ENCODE measurements around the gene GAPDHS.

DNA sequence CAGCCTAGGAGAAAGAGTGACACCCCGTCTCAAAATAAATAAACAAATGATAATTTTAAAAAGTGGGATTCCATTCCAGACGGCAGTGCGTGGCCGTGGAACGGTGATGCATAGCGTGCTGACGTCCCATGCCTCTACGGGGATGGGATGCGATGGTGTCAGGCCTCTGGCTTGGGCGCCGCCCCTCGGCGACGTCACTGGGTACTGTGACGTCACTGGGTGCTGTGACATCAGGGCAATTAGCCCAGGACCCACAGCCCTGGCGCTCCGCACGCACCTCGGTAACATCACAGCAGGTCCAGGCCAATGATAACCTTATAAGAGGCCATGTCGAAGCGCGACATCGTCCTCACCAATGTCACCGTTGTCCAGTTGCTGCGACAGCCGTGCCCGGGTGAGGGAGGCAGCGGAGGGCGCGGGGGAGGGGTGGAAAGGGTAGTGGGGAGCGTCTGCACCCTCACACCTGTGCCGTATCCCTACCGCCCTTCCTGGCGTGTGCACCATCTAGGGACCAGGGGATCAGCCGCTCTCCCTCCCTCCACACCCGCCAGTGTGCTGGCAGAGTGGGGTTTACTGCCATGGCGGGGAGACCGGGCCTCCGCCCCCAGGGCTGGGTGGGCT, at the start of gene GAPDHS:
- no peak for TF ChIP-seq EZH2phosphoT487 (IDR thresholded peaks at IDR 0.05; ENCODE audit: low read depth, severe bottlenecking, unreplicated experiment)
- TF ChIP-seq, protein P1, sequence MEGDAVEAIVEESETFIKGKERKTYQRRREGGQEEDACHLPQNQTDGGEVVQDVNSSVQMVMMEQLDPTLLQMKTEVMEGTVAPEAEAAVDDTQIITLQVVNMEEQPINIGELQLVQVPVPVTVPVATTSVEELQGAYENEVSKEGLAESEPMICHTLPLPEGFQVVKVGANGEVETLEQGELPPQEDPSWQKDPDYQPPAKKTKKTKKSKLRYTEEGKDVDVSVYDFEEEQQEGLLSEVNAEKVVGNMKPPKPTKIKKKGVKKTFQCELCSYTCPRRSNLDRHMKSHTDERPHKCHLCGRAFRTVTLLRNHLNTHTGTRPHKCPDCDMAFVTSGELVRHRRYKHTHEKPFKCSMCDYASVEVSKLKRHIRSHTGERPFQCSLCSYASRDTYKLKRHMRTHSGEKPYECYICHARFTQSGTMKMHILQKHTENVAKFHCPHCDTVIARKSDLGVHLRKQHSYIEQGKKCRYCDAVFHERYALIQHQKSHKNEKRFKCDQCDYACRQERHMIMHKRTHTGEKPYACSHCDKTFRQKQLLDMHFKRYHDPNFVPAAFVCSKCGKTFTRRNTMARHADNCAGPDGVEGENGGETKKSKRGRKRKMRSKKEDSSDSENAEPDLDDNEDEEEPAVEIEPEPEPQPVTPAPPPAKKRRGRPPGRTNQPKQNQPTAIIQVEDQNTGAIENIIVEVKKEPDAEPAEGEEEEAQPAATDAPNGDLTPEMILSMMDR (IDR thresholded peaks at IDR 0.05; ENCODE audit: poor library complexity): no peak
- TF ChIP-seq EZH2 (IDR thresholded peaks at IDR 0.05; ENCODE audit: borderline replicate concordance): no peak

Data from hepatocyte (in vitro differentiated cells).